CD4-positive, alpha-beta T cell treated with Interleukin-17A for 1 hour (primary cell): ENCODE data around the gene GPSM3.
"Not testable (repeated sequence)": the region's sequence is repeated elsewhere in the genome, so short reads cannot be mapped to it uniquely, and the experiment has no call there.

Source experiments
- DNase-seq: peaks from one replicate; pipeline ENCODE4 v3.0.0-alpha.2; 2020

Gene GPSM3

DNA sequence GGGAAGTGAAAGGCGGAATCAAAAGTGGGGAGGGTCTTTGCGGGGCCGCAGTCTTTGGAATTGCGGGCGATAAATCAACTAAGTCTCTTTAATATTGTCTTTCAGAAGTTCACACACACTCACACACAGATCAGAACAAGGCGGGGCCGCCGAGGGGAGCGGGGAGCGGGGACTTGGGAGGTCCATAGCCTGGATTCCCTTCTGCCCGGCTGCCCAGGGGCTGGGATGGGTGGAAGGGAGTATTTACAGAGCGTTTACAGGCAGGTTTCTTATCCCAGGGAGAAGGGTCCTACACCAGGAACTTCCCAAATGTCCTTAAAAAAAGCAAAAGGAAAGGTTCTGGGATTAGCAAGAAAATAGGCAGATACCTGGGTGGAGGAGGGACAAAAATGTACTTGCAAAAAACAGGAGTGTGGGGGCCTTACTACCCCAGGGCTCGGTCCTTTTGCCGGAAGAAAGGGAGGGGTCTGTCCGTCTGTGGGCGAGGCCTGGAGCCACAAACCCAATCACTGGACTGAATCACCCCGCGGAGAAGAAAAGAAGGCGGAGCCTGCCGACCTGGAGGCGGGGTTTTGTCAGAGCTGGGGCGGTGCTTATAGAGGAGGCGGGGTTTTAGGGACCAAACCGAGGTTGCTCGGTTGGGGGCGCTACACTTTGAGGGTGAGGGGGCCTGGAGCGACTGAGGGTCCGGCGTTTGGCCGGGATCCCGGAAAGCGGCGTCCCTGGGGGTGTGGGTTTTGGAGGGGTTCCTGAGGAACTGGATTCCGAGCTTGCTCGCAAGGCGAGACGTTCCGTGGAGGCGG, 44.0 kb downstream of the GPSM3 start:
- peak; percentile 80 for DNase-seq

GRCh38 chr6:32147401-32148132, 44.9 kb downstream of the GPSM3 start:
- peak; percentile 14 for DNase-seq

DNA sequence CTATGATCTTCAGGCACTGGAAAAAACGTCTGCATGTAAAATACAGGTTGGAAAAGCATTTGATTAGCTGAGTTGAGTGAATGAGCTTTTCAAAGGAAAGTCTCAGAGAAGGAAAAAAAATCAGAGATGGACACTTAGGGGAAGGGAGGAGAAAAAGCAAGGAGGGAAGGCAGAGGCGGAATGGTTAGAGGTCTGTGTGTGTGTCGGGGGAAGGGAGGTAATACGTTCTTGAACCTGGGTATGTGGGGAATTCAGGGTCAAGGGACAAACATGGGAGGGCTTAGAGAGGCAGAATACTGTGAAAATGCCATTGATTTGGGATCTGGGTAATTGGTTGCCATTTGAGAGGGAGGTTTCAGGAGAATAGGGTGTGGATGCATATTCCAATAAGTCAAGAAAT, 45.8 kb downstream of the GPSM3 start:
- DNase-seq = no peak

DNA sequence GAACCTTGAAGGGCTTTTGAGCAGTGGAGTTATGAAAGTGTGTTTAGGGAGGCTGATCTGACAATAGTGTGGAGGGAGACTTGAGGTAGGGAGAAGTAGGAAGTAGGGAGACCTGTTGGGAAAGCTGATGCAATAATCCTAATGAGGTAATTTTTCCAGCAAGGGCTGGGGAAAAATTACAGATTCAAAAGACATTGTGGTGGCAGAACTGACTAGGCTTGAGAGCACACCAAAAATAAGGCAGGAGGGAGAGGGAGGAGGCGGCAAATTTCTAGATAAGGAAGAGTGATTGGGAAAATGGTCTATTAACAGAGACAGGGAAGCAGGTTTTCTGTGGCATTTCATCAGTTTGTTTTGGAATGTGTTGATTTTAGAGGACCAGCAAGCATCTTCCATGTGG, 46.2 kb downstream of the GPSM3 start:
- DNase-seq = no peak

- not testable (repeated sequence) for DNase-seq
Measured at GRCh38 chr6:32144238-32144637, 48.2 kb downstream of the GPSM3 start.
